H1 (cell line): ENCODE data around the gene DPYD. TPM values are rescaled to one million over a fixed set of nuclear protein-coding genes. Genes with fewer than 3 reads are reported as not detected.

ENCODE experiments used
- CHD2 ChIP-seq: IDR thresholded peaks from 2 replicates; pipeline ENCODE4 v1.6.1; 2012; ENCODE audit warnings: low read length, improper control_type of control experiment
- CTBP2 ChIP-seq: IDR thresholded peaks from 2 replicates; pipeline ENCODE4 v1.7.0; 2011; ENCODE audit warnings: borderline replicate concordance, mild to moderate bottlenecking, moderate library complexity, mixed read lengths, low read length; ENCODE audit not compliant: insufficient read depth, insufficient read length
- SIN3A ChIP-seq, 2 experiments: IDR thresholded peaks in 1 of 2; conservative IDR thresholded peaks in 1 of 2; 2 replicates each; pipeline ENCODE4 v1.6.1; 2011 to 2012; ENCODE audit warnings: low read length in 2 of 2, improper control_type of control experiment in 1 of 2, low read depth in 1 of 2, mild to moderate bottlenecking in 1 of 2
- polyA plus RNA-seq, 7 experiments: library from polyadenylated mRNA; depleted of rRNA in 3 of 7; stranded (reverse) in 5 of 7; unstranded in 2 of 7; fragments of >200 nt in 5 of 7; fragments of 200-250 nt in 2 of 7; gene quantifications; 1 replicate in 5 of 7; 2 replicates in 1 of 7; 4 replicates in 1 of 7; pipeline versions ENCODE4 v1.2.1 to v1.2.3, GENCODE V29; 2011 to 2013; ENCODE audit warnings: missing spikeins in 2 of 7, mixed read lengths in 2 of 7
- total RNA-seq: library from RNA; stranded (reverse); fragmentation: NEBNext Ultra II Directional; extraction: Animal tissue kit (Norgen Biotek cat#: 25700); gene quantifications from 2 replicates; pipeline ENCODE4 v1.2.1, GENCODE V29; 2021
- TF ChIP-seq, protein P1 (sequence below): IDR thresholded peaks from 2 replicates; pipeline ENCODE4 v1.6.1; 2012; ENCODE audit warnings: low read length, inconsistent platforms

Gene DPYD
- total and polyA plus RNA-seq, 2 of the 8 experiments (the other 6 are each of a cell fraction or from before 2014, with no cell fraction given), result 0.29 to 0.73 TPM

DNA sequence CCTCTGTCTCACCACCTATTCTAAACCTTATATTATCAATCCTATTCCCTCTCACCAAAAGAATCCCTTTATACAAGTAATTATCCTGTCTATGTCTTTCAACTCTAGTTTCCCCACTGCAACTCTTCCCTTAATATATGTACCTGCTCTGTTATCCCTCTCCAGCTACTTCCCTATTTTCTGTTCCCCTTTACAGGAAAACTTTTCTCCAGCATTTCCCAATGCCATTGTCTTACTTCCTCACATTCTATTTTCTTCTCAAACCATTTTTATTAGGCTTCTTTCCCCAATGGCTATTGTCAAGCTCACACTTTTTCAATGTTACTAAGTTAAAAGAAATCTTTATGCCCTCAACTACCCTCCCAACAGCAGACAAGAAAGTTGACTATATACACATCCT lies 11.6 kb downstream of the DPYD start (continued):
- TF ChIP-seq, protein P1, sequence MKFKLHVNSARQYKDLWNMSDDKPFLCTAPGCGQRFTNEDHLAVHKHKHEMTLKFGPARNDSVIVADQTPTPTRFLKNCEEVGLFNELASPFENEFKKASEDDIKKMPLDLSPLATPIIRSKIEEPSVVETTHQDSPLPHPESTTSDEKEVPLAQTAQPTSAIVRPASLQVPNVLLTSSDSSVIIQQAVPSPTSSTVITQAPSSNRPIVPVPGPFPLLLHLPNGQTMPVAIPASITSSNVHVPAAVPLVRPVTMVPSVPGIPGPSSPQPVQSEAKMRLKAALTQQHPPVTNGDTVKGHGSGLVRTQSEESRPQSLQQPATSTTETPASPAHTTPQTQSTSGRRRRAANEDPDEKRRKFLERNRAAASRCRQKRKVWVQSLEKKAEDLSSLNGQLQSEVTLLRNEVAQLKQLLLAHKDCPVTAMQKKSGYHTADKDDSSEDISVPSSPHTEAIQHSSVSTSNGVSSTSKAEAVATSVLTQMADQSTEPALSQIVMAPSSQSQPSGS, result no peak
- TF ChIP-seq SIN3A (conservative IDR thresholded peaks at IDR 0.05 in 1 of 2, IDR thresholded peaks at IDR 0.05 in 1 of 2; ENCODE audit: low read depth in 1 of 2, low read length in 2 of 2) (no peak), CHD2 (no peak), CTBP2 (no peak)
